ENCODE results near the gene ANAPC4.

Gene ANAPC4

DNA sequence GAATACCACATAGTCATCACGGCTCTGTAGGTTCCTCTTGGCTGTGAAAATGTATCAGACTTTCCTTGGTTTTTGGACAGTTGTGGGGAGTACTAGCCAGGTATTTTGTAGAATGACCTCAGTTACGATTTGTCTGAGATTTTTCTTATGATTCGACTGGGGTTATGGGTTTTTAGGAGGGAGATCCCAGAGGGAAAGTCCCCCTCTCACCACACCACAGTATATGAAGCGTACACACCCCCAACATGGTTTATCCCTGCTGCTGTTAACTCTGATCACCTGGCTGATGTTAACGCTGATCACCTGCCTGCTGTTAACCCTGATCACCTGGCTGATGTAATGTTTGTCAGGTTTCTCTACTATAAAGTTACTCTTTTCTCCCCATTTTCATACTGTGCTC lies 72.6 kb downstream of the ANAPC4 start:
- CTCF ChIA-PET = no interaction called here
- POLR2A ChIA-PET = no interaction called here
- TF ChIP-seq FOXK2 (IDR thresholded peaks at IDR 0.05) (no peak), SUZ12 (IDR thresholded peaks at IDR 0.05) (no peak), LEF1 (IDR thresholded peaks at IDR 0.05; ENCODE audit: borderline replicate concordance) (no peak), SP1 (IDR thresholded peaks at IDR 0.05) (no peak), NFRKB (IDR thresholded peaks at IDR 0.05) (no peak), TARDBP (IDR thresholded peaks at IDR 0.05) (no peak), ELF4 (IDR thresholded peaks at IDR 0.05) (no peak)
- no peak for DNase-seq (ENCODE audit: extremely low spot score)

DNA sequence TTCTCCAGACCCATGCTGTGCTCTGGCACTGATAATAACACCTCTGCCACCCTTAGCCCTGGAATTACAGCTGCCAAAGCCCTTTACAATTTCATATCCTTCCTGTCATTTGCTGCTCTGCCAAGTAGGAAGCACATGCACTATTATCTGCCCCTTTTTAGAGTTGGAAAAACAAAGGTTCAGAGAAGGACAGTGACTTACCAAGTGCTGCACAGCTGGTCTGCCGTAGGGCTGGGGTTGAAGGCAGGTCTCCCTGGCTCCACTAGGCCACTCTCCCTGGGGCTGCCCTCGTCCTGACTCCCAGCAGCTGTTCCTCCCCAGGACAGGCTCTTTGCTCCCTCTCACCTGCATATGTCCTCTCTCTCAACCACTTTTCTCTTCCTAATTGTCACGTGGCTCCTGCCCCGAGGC lies 73.4 kb downstream of the ANAPC4 start:
- no peak for TF ChIP-seq TARDBP (IDR thresholded peaks at IDR 0.05)
- no peak for TF ChIP-seq FOXM1 (IDR thresholded peaks at IDR 0.05; ENCODE audit: borderline replicate concordance)
- TF ChIP-seq HDGF (IDR thresholded peaks at IDR 0.05; ENCODE audit: borderline replicate concordance) = no peak
- TF ChIP-seq ZNF384 (IDR thresholded peaks at IDR 0.05) = no peak
- TF ChIP-seq SUZ12 (IDR thresholded peaks at IDR 0.05) = no peak
- no peak for TF ChIP-seq NFRKB (IDR thresholded peaks at IDR 0.05)
- TF ChIP-seq ELF4 (IDR thresholded peaks at IDR 0.05) = no peak
- TF ChIP-seq SP1 (IDR thresholded peaks at IDR 0.05) = no peak
- TF ChIP-seq BHLHE40 (IDR thresholded peaks at IDR 0.05; ENCODE audit: borderline replicate concordance) = no peak
- TF ChIP-seq FOXA1 (IDR thresholded peaks at IDR 0.05) = no peak
- TF ChIP-seq, protein P1, sequence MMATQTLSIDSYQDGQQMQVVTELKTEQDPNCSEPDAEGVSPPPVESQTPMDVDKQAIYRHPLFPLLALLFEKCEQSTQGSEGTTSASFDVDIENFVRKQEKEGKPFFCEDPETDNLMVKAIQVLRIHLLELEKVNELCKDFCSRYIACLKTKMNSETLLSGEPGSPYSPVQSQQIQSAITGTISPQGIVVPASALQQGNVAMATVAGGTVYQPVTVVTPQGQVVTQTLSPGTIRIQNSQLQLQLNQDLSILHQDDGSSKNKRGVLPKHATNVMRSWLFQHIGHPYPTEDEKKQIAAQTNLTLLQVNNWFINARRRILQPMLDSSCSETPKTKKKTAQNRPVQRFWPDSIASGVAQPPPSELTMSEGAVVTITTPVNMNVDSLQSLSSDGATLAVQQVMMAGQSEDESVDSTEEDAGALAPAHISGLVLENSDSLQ (IDR thresholded peaks at IDR 0.05) = no peak
- TF ChIP-seq LEF1 (IDR thresholded peaks at IDR 0.05; ENCODE audit: borderline replicate concordance) = no peak
- no peak for TF ChIP-seq FOXK2 (IDR thresholded peaks at IDR 0.05)
- no peak for TF ChIP-seq CTBP1 (IDR thresholded peaks at IDR 0.05; ENCODE audit: borderline replicate concordance)
- no peak for TF ChIP-seq L3MBTL2 (conservative IDR thresholded peaks at IDR 0.05)
- TF ChIP-seq ARNT (IDR thresholded peaks at IDR 0.05) = no peak
- no peak for DNase-seq (ENCODE audit: extremely low spot score)
- ChIA-PET POLR2A (no interaction called here), CTCF (interaction anchor here (0.6 kb wide), 1 partner anchor 264 kb away, joined by 4 read pairs; no protein-coding TSS in a partner anchor)

- TF ChIP-seq FOXA1 (IDR thresholded peaks at IDR 0.05) = no peak
- no peak for TF ChIP-seq SUZ12 (IDR thresholded peaks at IDR 0.05)
- no peak for TF ChIP-seq FOXK2 (IDR thresholded peaks at IDR 0.05)
- TF ChIP-seq ELF4 (IDR thresholded peaks at IDR 0.05) = no peak
- ChIA-PET POLR2A (no interaction called here), CTCF (no interaction called here)
- no peak for DNase-seq (ENCODE audit: extremely low spot score)
Measured at GRCh38 chr4:25451676-25452075, 74.6 kb downstream of the ANAPC4 start.

DNA sequence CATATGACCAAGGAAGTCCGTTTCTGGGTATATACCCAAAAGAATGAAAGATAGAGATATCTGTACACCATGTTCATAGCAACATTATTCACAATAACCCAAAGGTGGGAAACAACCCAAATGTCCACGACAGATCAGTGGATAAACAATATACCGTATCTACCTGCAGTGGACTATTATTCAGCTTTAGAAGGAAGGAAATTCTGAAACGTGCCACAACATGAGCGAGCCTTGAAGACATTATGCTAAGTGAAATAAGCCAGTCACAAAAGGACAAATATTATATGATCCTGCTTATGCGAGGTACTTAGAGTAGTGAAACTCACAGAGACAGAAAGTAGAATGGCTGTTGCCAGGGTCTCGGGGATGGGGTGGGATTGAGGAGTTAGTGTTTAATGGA lies 75.0 kb downstream of the ANAPC4 start:
- CTCF ChIA-PET = no interaction called here
- DNase-seq (ENCODE audit: extremely low spot score) = no peak
- POLR2A ChIA-PET = no interaction called here
- TF ChIP-seq FOXA1 (IDR thresholded peaks at IDR 0.05) = no peak
- no peak for TF ChIP-seq BHLHE40 (IDR thresholded peaks at IDR 0.05; ENCODE audit: borderline replicate concordance)
- TF ChIP-seq FOXM1 (IDR thresholded peaks at IDR 0.05; ENCODE audit: borderline replicate concordance) = no peak
- TF ChIP-seq, protein P1 (IDR thresholded peaks at IDR 0.05) = no peak
- TF ChIP-seq SP1 (IDR thresholded peaks at IDR 0.05) = no peak
- TF ChIP-seq HDGF (IDR thresholded peaks at IDR 0.05; ENCODE audit: borderline replicate concordance) = no peak

GRCh38 chr4:25454476-25454875 lies 77.4 kb downstream of the ANAPC4 start:
- DNase-seq (ENCODE audit: extremely low spot score) = no peak
- no peak for TF ChIP-seq FOXM1 (IDR thresholded peaks at IDR 0.05; ENCODE audit: borderline replicate concordance)
- no peak for TF ChIP-seq SP1 (IDR thresholded peaks at IDR 0.05)
- no peak for TF ChIP-seq ARNT (IDR thresholded peaks at IDR 0.05)
- TF ChIP-seq FOXK2 (IDR thresholded peaks at IDR 0.05) = no peak
- TF ChIP-seq SUZ12 (IDR thresholded peaks at IDR 0.05) = no peak
- no peak for TF ChIP-seq BHLHE40 (IDR thresholded peaks at IDR 0.05; ENCODE audit: borderline replicate concordance)
- TF ChIP-seq L3MBTL2 (conservative IDR thresholded peaks at IDR 0.05) = no peak
- TF ChIP-seq FOXA1 (IDR thresholded peaks at IDR 0.05) = no peak
- TF ChIP-seq ZNF384 (IDR thresholded peaks at IDR 0.05) = no peak
- no peak for TF ChIP-seq TARDBP (IDR thresholded peaks at IDR 0.05)
- TF ChIP-seq LEF1 (IDR thresholded peaks at IDR 0.05; ENCODE audit: borderline replicate concordance) = no peak
- no peak for TF ChIP-seq NFRKB (IDR thresholded peaks at IDR 0.05)
- TF ChIP-seq, protein P1 (IDR thresholded peaks at IDR 0.05) = no peak
- TF ChIP-seq CTBP1 (IDR thresholded peaks at IDR 0.05; ENCODE audit: borderline replicate concordance) = no peak
- no peak for TF ChIP-seq ELF4 (IDR thresholded peaks at IDR 0.05)
- TF ChIP-seq HDGF (IDR thresholded peaks at IDR 0.05; ENCODE audit: borderline replicate concordance) = no peak
- CTCF ChIA-PET = no interaction called here
- POLR2A ChIA-PET = no interaction called here

GRCh38 chr4:25457053-25457715 lies 80.1 kb downstream of the ANAPC4 start:
- no peak for DNase-seq (ENCODE audit: extremely low spot score)
- TF ChIP-seq LEF1 (IDR thresholded peaks at IDR 0.05; ENCODE audit: borderline replicate concordance) (no peak), BHLHE40 (IDR thresholded peaks at IDR 0.05; ENCODE audit: borderline replicate concordance) (no peak), SUZ12 (IDR thresholded peaks at IDR 0.05) (no peak), CTBP1 (IDR thresholded peaks at IDR 0.05; ENCODE audit: borderline replicate concordance) (no peak), FOXK2 (IDR thresholded peaks at IDR 0.05) (no peak), L3MBTL2 (conservative IDR thresholded peaks at IDR 0.05) (no peak), FOXA1 (IDR thresholded peaks at IDR 0.05) (no peak), HDGF (IDR thresholded peaks at IDR 0.05; ENCODE audit: borderline replicate concordance) (no peak), FOXM1 (IDR thresholded peaks at IDR 0.05; ENCODE audit: borderline replicate concordance) (no peak), ARNT (IDR thresholded peaks at IDR 0.05) (no peak)
- TF ChIP-seq, protein P1 (IDR thresholded peaks at IDR 0.05) = no peak
- ChIA-PET POLR2A (no interaction called here), CTCF (interaction anchor here (0.7 kb wide), 1 partner anchor 244 kb away, joined by 5 read pairs; no protein-coding TSS in a partner anchor)

Measured in HEK293T (cell line).